Renal pelvis (tissue), 4 donors: Measurements from ENCODE around the gene SUPT3H. TPM values are rescaled to one million over a fixed set of nuclear protein-coding genes. Genes with fewer than 3 reads are reported as not detected.
"Not testable (repeated sequence)": the region's sequence is repeated elsewhere in the genome, so short reads cannot be mapped to it uniquely, and the experiment has no call there.

Experiments
- DNase-seq: peaks from one replicate; pipeline ENCODE4 v3.0.0-alpha.2; 2013
- polyA plus RNA-seq, 3 donors: library from polyadenylated mRNA; unstranded; fragments of 120-200 nt; gene quantifications; one replicate each; pipeline ENCODE4 v1.2.1, GENCODE V29; 2013; ENCODE audit not compliant: insufficient read length in 3 of 3

SUPT3H gene
- polyA plus RNA-seq, 3 donors, result 22.0 to 25.0 (median 24.1) TPM

DNA sequence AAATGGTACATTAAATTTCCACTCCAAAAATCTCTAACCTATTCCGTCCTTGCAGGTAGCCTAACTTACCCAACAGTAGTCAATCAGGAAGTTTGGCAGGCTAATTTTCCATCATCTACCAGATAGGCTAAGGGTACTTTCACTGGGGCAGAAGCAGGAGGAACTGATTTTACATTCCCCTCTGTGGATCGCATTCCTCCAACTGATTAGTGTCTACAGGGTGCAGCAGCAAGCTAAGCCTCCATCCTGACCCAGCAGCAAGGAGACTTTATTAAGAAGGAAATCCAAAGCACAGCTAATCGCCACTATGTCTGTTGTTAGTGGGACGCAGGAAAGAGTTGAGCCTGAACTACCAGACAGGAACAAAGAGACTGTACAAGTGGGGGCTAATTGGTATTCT, 192.8 kb downstream of the SUPT3H start:
- no peak for DNase-seq

DNA sequence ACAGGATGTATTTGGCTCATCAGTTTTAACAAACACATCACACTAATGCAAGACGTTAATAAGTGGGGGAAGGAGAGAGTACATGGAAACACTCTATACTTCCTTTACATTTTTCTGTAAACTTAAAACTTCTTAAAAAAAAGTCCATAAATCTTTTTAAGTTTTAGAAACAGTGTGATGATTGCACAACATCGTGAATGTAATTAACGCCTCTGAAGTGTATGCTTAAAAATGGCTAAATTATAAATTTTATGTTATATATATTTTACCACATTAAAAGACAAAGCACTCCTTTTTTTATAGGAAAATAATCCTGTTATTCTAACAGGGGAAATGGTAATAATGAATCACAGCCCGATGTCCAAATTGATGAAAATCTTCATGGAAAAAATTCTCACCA, 193.7 kb downstream of the SUPT3H start:
- DNase-seq, result no peak

DNA sequence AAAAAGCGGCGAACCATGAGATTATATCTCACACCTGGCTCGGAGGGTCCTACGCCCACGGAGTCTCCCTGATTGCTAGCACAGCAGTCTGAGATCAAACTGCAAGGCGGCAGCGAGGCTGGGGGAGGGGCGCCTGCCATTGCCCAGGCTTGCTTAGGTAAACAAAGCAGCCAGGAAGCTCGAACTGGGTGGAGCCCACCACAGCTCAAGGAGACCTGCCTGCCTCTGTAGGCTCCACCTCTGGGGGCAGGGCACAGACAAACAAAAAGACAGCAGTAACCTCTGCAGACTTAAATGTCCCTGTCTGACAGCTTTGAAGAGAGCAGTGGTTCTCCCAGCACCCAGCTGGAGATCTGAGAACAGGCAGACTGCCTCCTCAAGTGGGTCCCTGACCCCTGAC, 201.4 kb downstream of the SUPT3H start:
- not testable (repeated sequence) for DNase-seq

DNA sequence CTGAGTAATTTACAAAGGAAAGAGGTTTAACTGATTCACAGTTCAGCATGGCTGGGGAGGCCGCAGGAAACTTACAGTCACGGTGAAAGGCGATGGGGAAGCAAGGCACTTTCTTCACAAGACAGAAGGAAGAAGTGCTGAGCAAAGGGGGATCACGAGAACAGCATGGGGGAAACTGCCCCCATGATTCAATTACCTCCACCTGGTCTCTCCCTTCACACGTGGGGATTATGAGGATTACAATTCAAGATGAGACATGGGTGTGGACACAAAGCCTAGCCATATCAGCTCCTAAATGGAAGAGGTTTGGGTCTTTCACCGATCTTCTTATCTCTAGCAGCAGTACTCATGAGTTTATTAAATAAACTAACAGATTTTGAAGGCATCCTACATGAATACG, 202.5 kb downstream of the SUPT3H start:
- DNase-seq, result no peak

DNA sequence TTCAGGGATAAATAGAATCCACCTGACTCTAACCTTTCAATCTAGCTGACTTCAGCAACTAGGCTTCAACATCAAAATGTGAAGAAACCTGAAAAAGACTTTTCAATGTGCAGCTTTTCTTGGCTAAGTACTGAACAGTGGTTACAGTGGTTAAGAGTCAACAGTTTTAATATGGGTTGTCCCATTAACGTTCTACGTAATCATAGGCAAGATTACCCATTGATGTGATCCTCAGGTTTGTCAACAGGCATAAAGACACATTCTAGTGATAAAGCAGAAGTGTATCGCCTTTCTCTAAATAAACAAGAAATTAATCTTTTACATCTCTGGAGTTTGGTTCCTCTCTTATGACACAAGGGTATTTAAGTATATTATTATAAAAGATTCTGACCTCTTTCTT, 203.7 kb downstream of the SUPT3H start:
- no peak for DNase-seq

DNA sequence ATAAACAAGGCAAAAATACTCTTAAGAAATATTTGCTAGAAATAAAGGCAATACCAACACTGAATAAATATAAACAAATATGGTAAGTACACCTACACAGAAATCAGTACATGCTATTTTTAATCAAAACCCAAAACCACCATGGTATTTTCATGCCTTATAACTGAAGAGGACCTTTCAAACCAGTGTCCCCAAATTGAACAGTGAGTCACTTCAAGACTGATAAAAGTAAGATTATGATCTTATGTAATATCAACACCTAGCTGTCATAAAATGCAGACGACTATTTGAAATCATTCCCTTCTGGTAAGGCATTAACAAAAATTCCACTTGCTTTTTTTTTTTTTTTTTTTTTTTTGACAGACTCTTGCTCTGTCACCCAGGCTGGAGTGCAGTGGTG, 206.4 kb downstream of the SUPT3H start:
- DNase-seq, result no peak

DNA sequence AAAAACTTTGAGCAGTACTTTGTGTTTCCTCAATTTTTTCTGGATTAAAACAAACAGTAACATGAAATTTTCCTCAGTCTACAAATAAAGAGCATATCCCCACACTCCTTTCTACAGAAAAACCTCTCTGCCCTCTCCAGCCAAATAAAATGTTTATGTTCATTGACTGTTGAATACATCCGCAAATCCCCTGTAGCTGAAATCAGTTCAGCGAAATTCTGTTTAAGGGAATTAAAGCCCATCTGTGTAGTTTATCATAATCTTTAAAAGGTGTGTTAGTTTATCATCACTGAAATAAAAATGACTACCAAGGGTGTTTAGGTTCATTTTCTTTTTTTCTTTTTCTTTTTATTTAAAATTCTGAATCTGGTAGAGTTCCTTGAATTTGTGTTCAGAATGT, 207.4 kb downstream of the SUPT3H start:
- no peak for DNase-seq

DNA sequence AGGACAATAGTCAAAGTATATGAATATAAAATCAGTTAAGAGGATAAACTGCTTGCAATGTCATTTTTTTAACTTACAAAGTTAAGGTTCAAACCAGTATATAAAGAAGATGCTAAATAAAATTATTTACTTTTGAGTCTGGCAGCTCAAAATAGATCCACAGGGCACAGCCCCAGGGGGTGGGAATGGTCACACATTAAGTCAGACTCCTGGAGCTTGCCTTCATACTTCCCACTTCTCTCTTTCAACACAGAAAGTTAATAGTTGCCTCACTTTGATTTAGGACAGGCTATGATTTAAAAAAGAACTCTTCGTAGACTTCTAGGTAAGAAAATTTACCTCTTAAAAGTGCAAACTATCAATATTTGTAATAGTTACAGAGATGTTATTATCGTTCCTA, 207.9 kb downstream of the SUPT3H start:
- DNase-seq, result no peak

DNA sequence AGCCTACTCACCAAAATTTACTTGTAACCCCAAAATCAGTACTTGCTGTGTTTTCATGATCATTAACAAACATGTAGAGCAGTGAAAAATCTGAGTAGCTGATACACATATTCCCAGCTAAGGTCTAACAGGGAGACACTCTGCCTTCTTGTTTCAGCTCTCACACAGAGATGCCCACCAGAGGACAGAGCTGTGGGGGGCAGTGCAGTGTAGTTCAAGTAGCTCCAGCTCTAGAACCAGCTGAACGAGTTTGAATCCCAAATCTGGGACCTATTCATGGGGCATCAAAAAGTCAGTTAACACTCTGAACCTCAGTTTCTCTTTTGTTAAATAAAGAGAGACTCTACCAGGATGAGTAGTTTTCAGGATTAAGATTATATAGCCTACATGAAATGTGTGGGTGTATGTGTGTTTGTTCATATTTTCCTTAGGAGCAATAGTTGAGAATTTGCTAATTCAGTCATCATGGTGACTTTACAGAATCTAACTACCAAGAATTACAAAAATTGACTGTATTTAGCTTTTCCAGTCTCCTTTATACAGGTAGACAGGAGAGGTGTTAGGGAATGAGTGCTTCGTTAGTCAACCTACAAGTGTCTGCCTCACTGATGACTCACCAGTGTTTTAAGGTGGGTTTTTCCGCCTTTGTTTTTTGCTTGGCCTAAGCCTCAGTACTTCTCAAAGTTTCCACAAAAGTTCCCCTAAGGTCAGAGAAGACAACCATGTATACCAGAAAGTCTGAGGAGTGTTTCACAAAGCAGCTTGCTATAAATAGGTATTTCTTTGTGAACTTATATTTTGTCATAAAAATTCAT, 213.6 kb downstream of the SUPT3H start:
- DNase-seq, result no peak

DNA sequence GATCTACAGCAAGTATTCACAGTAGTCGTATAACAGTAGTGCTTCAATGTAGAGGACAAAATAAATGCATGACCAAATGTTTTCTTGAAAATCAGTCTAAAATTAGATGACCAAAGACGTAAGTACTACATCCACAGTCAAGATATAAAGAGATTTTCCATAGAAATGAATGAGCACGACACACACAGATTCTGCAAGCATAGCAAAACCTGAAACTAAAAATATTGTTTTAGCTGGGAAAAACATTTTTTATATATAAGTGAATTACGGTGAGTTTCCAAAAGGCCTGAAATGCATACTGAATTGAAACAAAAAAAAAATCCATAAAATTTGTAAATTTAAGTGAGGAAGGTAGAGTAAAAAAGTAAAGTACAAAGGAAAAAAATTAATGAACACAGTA, 217.4 kb downstream of the SUPT3H start:
- DNase-seq, result no peak

DNA sequence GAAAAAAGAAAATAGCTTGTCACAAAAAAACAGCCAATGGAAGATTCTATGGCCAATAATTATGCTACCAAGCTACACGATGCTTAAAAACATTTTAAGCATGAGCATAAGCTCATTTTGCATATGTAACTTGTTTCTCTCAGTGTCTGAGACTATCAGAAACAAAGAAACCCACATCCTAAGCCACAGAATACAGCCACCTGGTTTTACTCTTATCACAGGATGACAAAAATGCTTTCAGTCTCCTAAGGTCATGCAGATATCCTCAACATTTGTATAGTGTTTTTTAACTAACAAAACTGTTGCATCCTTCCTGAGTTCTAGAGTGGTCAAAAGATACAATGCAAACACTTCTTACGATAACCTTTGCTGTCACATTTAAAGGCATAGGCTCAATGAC, 221.7 kb downstream of the SUPT3H start:
- DNase-seq, result no peak

DNA sequence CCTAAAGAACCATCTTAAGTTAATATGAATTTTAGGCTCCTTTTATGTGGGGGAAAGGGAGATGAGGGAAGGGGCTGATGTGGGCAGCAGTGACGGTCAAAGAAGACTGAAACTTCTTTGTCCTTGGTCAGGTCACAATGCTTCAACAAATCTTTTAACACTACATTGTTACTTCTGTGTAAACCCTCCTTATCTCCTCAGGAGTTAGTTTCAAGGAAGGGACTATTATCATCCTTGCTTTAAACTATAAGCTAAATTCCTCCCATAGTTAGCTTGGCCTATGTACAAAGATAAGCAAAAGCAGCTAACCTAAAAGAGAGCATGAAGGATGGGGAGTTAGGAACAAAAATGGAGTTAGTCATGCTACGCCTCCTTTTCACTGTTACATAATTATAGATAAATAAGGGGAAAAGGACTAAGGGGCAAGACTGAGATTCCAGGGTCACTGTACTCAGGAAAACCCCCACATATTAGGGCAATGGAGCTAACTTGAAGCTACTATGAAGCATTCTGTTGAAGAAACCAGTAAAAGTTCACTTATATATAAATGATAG, 222.3 kb downstream of the SUPT3H start:
- DNase-seq, result no peak

DNA sequence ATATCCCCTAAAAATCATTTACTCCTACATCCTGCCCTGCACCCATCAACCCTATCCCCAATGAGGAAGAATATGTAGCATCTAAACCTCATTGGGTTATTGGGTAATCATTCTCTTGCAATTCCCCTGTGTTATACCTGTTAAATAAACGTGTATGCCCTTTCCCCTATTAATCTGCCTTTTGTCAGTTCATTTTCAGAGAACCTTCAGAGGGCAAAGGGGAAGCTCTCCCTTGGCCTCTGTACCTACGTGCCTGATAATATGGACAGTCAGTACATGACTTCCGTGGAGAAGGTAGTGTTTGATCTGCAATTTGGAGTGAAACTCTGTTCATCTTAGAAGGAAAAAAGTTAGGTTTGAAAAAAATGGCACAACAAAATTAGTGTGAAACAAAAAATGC, 223.1 kb downstream of the SUPT3H start:
- no peak for DNase-seq

DNA sequence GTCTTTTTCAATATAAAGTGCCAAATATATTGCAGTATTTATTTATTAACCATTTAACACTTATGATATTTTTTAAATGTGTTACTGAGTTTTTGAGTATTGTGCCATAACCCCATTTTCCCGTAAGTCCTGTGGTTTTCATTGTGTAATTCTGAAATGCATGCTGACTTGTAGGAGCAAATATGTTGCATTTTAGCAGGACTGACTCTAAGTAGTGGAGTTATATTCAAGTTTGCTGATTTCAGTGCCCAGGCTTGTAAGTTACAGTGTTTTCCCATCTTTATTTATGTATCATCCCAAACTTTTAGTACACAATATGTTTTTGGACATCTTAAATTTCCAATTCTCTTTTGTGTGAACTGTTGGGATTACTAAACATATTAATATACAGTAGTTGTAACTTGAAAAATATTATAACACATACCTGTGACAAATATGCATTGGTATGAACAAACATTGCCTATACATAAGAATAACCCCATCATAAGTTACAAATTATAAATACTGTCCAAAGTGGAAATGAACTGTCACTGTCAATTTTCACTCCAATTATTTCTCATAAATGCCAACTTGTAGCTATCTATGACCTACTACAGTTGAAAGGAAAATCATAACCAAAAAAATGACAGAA, 228.9 kb downstream of the SUPT3H start:
- no peak for DNase-seq

DNA sequence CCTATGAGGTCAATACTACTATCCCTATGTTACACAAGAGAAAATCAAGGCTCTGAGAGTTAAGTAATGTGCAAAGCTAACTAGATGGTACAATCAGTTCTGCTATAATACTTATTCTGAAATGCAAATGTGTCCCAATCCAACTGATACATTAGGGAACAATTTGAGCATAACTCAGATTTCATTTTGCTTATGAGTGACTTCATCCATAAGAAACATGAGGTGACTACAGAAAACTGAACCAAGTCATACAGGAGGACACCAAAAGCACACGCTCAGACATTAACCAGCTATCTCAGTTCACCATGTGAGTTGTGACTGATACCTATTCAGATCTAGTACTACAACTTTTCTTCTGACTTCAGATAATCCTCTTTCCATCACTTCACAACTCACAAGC, 229.5 kb downstream of the SUPT3H start:
- no peak for DNase-seq

DNA sequence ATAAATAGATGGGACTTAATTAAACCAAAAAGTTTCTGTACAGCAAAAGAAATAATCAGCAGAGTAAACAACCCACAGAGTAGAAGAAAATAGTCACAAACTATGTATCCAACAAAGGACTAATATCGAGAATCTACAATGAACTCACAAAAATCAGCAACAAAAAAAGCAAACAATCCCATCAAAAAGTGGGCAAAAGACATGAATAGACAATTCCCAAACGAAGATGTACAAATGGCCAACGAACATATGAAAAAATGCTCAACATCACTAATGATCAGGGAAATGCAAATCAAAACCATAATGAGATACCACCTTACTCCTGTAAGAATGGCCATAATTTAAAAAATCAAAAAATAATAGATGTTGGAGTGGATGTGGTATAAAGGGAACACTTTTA, 232.1 kb downstream of the SUPT3H start:
- not testable (repeated sequence) for DNase-seq

DNA sequence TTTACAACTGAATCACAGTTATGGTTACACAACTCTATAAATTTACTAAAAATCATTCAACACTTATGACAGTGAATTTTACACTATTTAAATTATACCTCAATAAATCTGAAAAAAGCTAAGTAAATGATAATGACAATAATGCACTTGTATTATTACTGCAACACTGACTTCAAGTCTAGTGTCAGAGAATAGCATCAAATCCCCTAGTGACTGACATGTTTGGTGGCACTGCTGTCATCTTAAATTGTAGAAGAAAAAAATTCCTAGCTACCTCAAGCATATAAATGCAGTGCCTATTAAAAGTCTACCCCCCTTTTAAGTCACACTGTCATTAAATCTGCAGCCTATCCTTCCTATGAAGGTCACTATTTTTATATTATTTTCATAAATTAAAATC, 239.0 kb downstream of the SUPT3H start:
- DNase-seq, result no peak

DNA sequence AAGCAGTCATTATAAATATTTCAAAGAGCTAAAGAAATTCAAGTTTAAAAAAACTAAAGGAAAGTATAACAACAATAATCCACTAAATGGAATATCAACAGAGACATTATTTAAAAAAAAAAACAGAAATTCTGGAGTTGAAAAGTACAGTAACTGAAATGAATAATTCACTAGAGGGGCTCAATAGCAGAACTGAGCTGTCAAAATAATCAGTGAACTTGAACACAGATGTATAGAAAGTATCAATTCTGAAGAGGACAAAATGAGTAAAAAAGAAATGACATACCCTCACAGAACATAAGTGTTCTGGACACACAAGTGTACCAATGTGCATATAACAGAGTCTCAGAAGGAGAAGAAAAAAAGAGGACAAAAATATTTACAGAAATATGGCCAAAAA, 241.2 kb downstream of the SUPT3H start:
- DNase-seq, result no peak

DNA sequence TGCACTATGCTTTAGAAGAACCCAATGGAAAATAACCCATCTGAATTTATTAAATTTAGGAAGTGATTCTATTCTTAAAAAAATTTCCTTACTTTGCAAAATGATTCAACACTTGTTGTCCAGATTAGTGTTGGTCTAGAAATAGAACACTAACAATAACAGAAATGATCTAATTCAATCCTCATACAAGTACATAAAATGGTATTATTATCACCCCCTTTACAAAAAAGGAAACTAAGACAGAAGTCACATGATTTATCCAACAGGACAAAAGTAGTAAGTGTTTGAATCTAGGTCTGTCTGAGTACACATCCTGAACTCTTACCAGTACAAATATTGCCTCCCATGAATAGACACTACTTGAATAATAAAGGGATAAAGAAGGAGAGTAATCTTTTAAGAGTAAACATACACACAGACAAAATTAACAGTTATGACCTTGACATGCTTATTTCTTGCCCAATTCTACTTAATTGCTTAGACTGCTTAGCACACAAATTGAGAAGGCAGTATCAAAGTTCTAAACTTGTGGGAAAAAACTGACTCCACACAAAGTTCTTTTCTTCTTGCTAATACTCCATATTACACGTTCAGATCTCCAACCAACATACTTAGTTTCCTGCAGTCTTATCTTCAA, 245.0 kb downstream of the SUPT3H start:
- no peak for DNase-seq

DNA sequence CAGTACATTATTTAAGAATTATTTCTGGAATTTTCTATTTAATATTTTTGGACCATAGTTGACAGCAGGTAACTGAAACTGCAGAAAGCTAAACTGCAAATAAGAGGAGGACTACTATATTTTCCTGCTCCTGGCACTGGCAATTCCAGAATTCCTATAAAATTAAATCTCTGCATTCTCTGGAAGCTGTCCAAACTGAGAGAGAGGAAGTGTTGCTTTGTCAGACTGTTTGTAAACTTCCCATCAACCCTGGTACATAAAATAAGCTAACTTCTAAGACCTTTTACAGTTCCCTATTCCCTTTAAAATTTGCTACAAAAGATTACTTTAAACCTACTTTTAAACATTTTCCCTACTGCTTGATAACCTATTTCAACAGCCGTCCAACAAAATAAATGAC, 245.7 kb downstream of the SUPT3H start:
- peak; percentile 37 for DNase-seq

DNA sequence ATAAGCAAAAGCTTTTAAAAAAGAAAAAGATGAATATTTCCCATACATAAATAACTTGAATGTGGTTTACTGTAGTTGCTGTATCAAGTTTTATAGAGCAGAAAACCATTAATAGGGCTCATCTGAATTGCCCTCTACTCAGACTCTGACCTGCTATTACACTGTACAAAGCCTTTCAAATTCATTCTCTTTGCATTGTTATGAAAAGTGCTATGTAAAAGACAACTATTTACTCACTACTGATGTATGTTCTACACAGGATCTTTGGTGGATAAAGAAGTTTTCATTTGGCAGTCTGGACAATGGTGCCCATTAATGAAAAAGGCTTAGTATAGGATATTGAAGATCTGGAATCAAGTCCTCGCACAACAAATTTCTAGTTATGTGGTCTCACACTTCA, 248.7 kb downstream of the SUPT3H start:
- no peak for DNase-seq

DNA sequence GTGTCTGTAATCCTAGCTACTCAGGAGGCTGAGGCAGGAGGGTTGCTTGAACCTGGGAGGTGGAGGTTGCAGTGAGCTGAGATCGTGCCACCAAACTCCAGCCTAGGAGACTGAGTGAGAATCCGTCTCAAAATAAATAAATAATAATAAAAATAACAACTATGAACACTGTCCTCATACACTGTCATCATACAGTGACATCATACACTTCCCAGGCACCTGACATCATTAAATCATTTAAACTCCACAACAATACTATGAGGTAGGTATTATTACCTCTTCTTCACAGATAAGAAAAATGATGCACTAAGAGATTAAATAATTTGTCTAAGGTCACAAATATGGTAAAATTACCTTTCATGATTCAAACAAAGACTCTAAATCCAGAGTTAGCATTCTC, 250.5 kb downstream of the SUPT3H start:
- no peak for DNase-seq

DNA sequence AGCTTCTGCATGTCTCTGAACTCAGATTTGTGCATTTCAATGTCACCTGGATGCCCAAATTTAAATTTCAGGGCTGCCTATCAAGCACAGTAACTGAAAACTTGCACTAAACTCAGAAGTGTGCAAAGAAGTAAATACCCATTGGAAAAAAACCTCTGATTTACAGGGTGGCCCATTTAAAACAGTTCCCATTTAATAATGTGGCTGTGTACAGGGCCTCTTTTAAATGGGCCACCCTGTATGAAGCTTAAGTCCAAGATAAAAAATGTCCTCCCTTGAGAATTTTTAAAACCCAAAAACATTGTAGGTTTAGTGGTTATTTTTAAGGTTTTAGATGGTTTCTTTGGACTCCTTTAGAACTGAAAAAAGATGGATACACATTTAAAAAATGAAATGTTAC, 251.7 kb downstream of the SUPT3H start:
- DNase-seq, result no peak
